Measurements from ENCODE around the gene RAPGEF5.

Gene RAPGEF5

DNA sequence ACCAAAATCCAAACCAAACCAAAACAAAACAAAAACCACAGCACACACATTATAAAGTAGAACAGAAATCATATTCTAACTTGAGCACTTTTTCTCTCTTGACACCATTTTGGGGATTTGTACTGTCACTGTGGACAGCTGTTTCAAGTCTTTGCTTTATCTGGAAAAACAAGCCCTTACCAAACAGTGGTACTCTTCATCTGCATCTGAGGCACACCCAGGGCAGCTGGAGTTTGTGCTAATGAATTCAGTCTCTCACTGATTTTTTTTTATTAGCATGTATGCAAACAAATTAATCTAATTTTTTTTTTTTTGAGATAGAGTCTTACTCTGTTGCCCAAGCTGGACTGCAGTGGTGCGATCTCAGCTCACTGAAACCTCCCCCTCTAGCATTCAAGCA, 171.4 kb downstream of the RAPGEF5 start:
- DNase-seq: no peak
- TF ChIP-seq, protein P1, sequence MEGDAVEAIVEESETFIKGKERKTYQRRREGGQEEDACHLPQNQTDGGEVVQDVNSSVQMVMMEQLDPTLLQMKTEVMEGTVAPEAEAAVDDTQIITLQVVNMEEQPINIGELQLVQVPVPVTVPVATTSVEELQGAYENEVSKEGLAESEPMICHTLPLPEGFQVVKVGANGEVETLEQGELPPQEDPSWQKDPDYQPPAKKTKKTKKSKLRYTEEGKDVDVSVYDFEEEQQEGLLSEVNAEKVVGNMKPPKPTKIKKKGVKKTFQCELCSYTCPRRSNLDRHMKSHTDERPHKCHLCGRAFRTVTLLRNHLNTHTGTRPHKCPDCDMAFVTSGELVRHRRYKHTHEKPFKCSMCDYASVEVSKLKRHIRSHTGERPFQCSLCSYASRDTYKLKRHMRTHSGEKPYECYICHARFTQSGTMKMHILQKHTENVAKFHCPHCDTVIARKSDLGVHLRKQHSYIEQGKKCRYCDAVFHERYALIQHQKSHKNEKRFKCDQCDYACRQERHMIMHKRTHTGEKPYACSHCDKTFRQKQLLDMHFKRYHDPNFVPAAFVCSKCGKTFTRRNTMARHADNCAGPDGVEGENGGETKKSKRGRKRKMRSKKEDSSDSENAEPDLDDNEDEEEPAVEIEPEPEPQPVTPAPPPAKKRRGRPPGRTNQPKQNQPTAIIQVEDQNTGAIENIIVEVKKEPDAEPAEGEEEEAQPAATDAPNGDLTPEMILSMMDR (IDR thresholded peaks at IDR 0.05; ENCODE audit: low read depth, low read length, missing control alignments): no peak
- Histone ChIP-seq H3K27ac (no peak overlapping the region), H3K27me3 (replicated peaks) (no peaks in the 10 kb centered on the region), H3K36me3 (replicated peaks) (no peaks in the 10 kb centered on the region), H3K4me3 (ENCODE audit: low read depth, low read length) (no peak overlapping the region)
- in situ Hi-C loops (cut with HindIII; ENCODE audit: low pct_ligation_motif_present, low sequenced_read_pairs): no loop called here

DNA sequence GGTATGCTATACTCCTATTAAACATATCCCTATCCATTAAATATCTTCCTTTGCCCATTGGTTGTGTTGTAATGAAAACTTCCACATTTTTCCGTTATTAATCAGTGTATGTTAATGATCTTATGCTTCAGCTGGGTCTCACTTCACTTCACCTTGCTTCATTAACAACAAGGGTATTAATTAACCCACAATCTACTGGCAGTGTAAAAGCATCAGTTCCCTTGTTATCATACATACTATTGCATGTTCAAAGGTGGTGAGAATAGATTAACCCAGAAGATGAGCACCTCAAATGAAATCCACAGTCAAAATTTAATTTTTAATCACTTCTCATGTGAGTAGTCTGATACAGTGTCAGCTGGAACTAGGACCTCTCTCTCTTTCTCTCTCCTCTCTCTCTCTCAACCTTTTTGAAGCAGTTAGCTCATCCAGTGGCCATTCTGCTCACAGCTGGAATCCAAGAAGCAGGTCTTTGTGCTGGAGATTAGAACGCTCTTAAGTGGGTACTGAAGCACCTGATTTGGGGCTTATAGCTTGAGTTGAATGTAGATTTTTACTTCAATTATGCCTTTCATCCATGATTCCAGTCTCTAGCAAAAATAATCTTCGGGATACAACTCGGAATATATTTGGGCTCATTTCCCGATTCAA, 172.3 kb downstream of the RAPGEF5 start:
- Histone ChIP-seq H3K4me3 (ENCODE audit: low read depth, low read length) (no peak overlapping the region), H3K27ac (no peak overlapping the region), H3K36me3 (replicated peaks) (no peaks in the 10 kb centered on the region), H3K27me3 (replicated peaks) (no peaks in the 10 kb centered on the region)
- TF ChIP-seq, protein P1 (IDR thresholded peaks at IDR 0.05; ENCODE audit: low read depth, low read length, missing control alignments): no peak
- in situ Hi-C loops (cut with HindIII; ENCODE audit: low pct_ligation_motif_present, low sequenced_read_pairs): no loop called here
- DNase-seq: no peak

DNA sequence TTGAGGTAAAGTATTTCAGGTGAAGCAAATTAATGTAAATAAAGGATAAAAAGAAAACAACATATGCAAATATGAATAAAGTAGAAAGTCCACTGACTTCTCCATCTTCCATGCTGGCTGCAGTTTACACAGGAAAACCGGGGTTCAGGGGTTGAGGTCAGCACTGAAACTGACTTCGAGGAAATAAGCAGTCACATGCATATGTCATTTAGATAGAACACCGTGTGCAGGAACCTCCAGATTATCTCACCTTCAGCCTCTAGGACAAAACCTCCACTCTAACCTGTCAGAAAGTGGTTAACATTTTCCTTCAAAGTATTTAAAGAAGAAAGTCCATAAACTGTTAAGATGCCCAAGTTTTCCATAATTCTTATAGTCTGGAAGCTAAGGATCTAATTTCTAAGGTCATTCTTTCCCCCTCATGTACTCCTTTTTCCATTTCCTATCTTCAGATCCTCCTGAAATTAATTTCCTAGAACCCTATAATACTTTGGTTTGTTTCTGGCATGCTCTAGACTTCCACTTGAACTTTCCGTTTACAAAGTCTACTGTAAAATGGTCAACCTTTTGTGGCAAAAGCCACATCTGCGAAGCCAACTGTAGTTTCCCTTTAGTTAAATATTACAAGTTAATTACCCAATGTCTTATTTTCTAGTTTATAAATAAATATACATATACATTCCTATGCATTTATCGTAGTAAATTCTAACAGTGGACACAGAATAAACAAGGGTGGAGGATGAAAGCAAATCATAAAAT, 173.3 kb downstream of the RAPGEF5 start:
- TF ChIP-seq, protein P1 (IDR thresholded peaks at IDR 0.05; ENCODE audit: low read depth, low read length, missing control alignments): no peak
- Histone ChIP-seq H3K36me3 (replicated peaks) (no peaks in the 10 kb centered on the region), H3K4me3 (ENCODE audit: low read depth, low read length) (no peak overlapping the region), H3K27ac (no peak overlapping the region), H3K27me3 (replicated peaks) (no peaks in the 10 kb centered on the region)
- in situ Hi-C loops (cut with HindIII; ENCODE audit: low pct_ligation_motif_present, low sequenced_read_pairs): no loop called here
- no peak for DNase-seq

DNA sequence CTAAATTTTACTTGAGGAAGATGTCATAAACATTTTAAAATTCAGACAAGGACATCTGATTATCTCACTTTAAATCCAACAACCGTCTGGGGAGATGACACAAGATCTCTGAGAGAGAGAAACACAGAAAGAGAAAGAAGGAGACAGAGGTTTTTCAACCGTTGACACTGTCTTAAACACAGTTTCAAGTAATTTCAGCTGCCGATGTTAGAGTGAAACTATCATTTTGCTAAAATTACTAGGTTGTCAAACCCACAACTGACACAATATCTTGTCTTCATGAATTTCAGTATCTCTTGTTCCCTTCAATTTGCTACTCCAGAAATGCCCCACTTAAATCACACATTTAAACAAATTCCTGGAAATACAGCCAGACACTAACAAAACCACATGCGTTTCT, 174.8 kb downstream of the RAPGEF5 start:
- no peak for DNase-seq
- H3K27me3 ChIP-seq (replicated peaks): no peaks in the 10 kb centered on the region
- H3K27ac ChIP-seq: no peak overlapping the region
- TF ChIP-seq, protein P1 (IDR thresholded peaks at IDR 0.05; ENCODE audit: low read depth, low read length, missing control alignments): no peak
- H3K36me3 ChIP-seq (replicated peaks): no peaks in the 10 kb centered on the region
- no peak overlapping the region for H3K4me3 ChIP-seq (ENCODE audit: low read depth, low read length)
- in situ Hi-C loops (cut with HindIII; ENCODE audit: low pct_ligation_motif_present, low sequenced_read_pairs): no loop called here

DNA sequence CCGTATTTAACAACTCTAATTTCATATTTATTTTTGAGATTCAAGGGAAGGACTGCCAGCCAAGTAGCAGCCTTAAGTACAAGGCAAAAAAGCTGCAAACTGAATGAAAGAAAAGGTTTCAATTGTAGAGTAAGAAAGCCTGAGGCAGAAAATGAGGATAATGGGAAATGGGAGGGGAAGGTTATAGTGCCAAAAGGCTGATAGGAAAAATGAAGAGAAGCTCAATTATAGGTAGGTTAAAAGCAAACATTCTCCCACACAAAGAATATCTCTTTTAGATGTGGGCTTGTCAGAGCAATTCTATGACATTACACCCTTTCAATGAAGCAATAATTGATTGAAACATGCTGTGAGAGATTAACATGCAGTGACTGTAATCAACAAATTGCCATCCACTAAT, 175.3 kb downstream of the RAPGEF5 start:
- no peak for DNase-seq
- no peak overlapping the region for H3K4me3 ChIP-seq (ENCODE audit: low read depth, low read length)
- no peaks in the 10 kb centered on the region for H3K27me3 ChIP-seq (replicated peaks)
- H3K36me3 ChIP-seq (replicated peaks): no peaks in the 10 kb centered on the region
- TF ChIP-seq, protein P1 (IDR thresholded peaks at IDR 0.05; ENCODE audit: low read depth, low read length, missing control alignments): no peak
- H3K27ac ChIP-seq: no peak overlapping the region
- in situ Hi-C loops (cut with HindIII; ENCODE audit: low pct_ligation_motif_present, low sequenced_read_pairs): no loop called here

Data from brain microvascular endothelial cell (primary cell).